Right lobe of liver (tissue), 6 donors: ENCODE results near the gene DYSF. TPM values are rescaled to one million over a fixed set of nuclear protein-coding genes. Genes with fewer than 3 reads are reported as not detected.

Source experiments
- ATAC-seq, 4 donors: fragments of 200-7000 bp; cut with Tn5 transposase; one replicate each; pipeline ENCODE4 v1.9.1; 2020; ENCODE audit warnings: mild to moderate bottlenecking in 4 of 4, moderate library complexity in 4 of 4
- DNase-seq, 3 donors: peaks; one replicate each; pipeline ENCODE4 v3.0.0-alpha.2; 2020
- H3K27ac ChIP-seq, 3 donors: fragments of 200-600 bp; one replicate each; pipeline ENCODE4 v1.8.0; 2022
- H3K27me3 ChIP-seq, 2 donors: fragments of 200-600 bp; one replicate each; pipeline ENCODE4 v1.8.0; 2022
- H3K36me3 ChIP-seq, 4 donors: fragments of 200-600 bp; sonication (generic) in 1 of 4; one replicate each; pipeline versions ENCODE4 v1.5.1 to v1.8.0; 2017 to 2022; ENCODE audit warnings: control low read depth in 1 of 4
- H3K4me1 ChIP-seq, 4 donors: fragments of 200-600 bp; sonication (generic) in 1 of 4; one replicate each; pipeline versions ENCODE4 v1.5.1 to v1.8.0; 2017 to 2022; ENCODE audit warnings: control low read depth in 1 of 4
- H3K4me3 ChIP-seq, 3 donors: fragments of 200-600 bp; one replicate each; pipeline ENCODE4 v1.8.0; 2022
- H3K9me3 ChIP-seq, 4 donors: fragments of 200-600 bp; sonication (generic) in 1 of 4; one replicate each; pipeline versions ENCODE4 v1.5.1 to v1.8.0; 2017 to 2022; ENCODE audit warnings: control low read depth in 1 of 4
- POLR2A ChIP-seq: fragments of 450-650 bp; IDR thresholded peaks from one replicate; pipeline ENCODE4 v1.6.1; 2017; ENCODE audit warnings: antibody characterized with exemption, mild to moderate bottlenecking
- WGBS: methylation state at CpG from one replicate; pipeline ENCODE4 v1.1.6; 2018; ENCODE audit warnings: low coverage, low lambda C conversion rate; ENCODE audit not compliant: insufficient coverage; ENCODE audit errors: missing lambda C conversion rate; 5-methylcytosine and 5-hydroxymethylcytosine counted together
- intact Hi-C, 2 donors: fragments of 100-400 bp; cut with DNase I; formaldehyde crosslinking; loops; one replicate each; pipeline versions ENCODE4 v1.11.2 to v1.14.1; 2022
- total RNA-seq, 6 experiments: library from RNA; depleted of rRNA in 2 of 6; stranded (reverse); fragments of >200 nt in 2 of 6; fragmentation: NEBNext Ultra II Directional in 3 of 6; extraction: Animal tissue kit (Norgen Biotek cat#: 25700) in 3 of 6; gene quantifications; one replicate each; pipeline versions ENCODE4 v1.1.0 to v1.2.4, GENCODE V29; 2016 to 2023
- TF ChIP-seq, protein P1 (sequence below), 4 donors: fragments of 200-600 bp in 3 of 4; fragments of 450-650 bp in 1 of 4; IDR thresholded peaks; one replicate each; pipeline versions ENCODE4 v1.5.1 to v1.8.0; 2016 to 2022; ENCODE audit warnings: antibody characterized with exemption in 4 of 4, mild to moderate bottlenecking in 2 of 4
- donor health status: DM: no; HTN: yes; CAD: no.
- donor health status: DM: no; HTN: no; CAD: no.
- donor health status: DM: no; HTN: no; CAD: no.
- donor health status: DM: no; HTN: yes; CAD: no.
- donor health status: DM: no; HTN: yes; CAD: no.

The DYSF gene
- total RNA-seq, 6 experiments from 2014 or later, result 21.8 to 55.0 (median 32.9) TPM

- WGBS, result no CpG with 5 or more reads among the region's 14 CpGs
- Histone ChIP-seq H3K9me3 (no peaks in the 10 kb centered on the region), H3K27ac (no peak overlapping the region), H3K4me1 (peaks cover 0 to 4% (median 0%) of the 10 kb centered on the region in 4 donors), H3K27me3 (no peaks in the 10 kb centered on the region), H3K4me3 (no peak overlapping the region), H3K36me3 (peaks cover 0 to 8% (median 1%) of the 10 kb centered on the region in 4 donors)
- TF ChIP-seq, protein P1, sequence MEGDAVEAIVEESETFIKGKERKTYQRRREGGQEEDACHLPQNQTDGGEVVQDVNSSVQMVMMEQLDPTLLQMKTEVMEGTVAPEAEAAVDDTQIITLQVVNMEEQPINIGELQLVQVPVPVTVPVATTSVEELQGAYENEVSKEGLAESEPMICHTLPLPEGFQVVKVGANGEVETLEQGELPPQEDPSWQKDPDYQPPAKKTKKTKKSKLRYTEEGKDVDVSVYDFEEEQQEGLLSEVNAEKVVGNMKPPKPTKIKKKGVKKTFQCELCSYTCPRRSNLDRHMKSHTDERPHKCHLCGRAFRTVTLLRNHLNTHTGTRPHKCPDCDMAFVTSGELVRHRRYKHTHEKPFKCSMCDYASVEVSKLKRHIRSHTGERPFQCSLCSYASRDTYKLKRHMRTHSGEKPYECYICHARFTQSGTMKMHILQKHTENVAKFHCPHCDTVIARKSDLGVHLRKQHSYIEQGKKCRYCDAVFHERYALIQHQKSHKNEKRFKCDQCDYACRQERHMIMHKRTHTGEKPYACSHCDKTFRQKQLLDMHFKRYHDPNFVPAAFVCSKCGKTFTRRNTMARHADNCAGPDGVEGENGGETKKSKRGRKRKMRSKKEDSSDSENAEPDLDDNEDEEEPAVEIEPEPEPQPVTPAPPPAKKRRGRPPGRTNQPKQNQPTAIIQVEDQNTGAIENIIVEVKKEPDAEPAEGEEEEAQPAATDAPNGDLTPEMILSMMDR (IDR thresholded peaks at IDR 0.05), result no peak
- TF ChIP-seq POLR2A, result no peak
- intact Hi-C loops, result no loop called here
- DNase-seq (peak in 2 of 3 donors; percentile 45 to 47), ATAC-seq (no peak)
Observed at GRCh38 chr2:71672826-71673795, 219.8 kb downstream of the DYSF start.

- Histone ChIP-seq H3K9me3 (no peaks in the 10 kb centered on the region), H3K36me3 (peaks cover 0 to 8% (median 0%) of the 10 kb centered on the region in 4 donors), H3K27ac (no peak overlapping the region), H3K27me3 (no peaks in the 10 kb centered on the region), H3K4me1 (peaks cover 0 to 3% (median 0%) of the 10 kb centered on the region in 4 donors), H3K4me3 (no peak overlapping the region)
- intact Hi-C loops, result no loop called here
- DNase-seq, result no peak
- TF ChIP-seq, protein P1 (IDR thresholded peaks at IDR 0.05), result no peak
- TF ChIP-seq POLR2A, result no peak
- 90% methylated on average over 5 of the region's 7 CpGs for WGBS
- ATAC-seq, result no peak
Observed at GRCh38 chr2:71674158-71674851, 220.9 kb downstream of the DYSF start.

DNA sequence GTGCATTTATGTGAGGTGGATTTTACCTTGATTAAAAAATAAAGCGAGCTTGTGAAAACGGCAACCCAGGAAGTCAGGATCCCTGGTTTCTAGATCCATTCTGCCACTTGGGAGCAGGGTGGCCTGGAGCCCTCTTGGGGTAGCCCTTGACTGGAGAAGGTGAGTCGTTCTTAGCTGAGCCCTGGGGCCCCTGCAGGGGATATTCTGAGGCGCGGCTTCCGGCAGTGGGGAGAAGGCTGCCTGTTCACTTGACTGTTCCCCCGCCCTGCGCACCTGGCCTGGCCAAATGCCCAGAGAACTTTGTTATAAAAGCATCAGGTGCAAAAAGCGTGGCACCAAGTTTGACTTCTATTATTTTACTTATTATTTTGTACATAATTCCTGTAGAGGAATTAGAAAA is 221.9 kb downstream of the DYSF start:
- 85% methylated on average over 9 of the region's 9 CpGs for WGBS
- intact Hi-C loops, result no loop called here
- H3K27me3 ChIP-seq, result no peaks in the 10 kb centered on the region
- peaks cover 0 to under 1% (median 0%) of the 10 kb centered on the region in 4 donors for H3K36me3 ChIP-seq
- no peak for TF ChIP-seq POLR2A
- TF ChIP-seq, protein P1 (IDR thresholded peaks at IDR 0.05), result no peak
- H3K9me3 ChIP-seq, result no peaks in the 10 kb centered on the region
- no peak for ATAC-seq
- no peak overlapping the region for H3K4me3 ChIP-seq
- H3K27ac ChIP-seq, result no peak overlapping the region
- DNase-seq, result no peak
- no peaks in the 10 kb centered on the region for H3K4me1 ChIP-seq

GRCh38 chr2:71678874-71679273 is 225.5 kb downstream of the DYSF start:
- TF ChIP-seq POLR2A, result no peak
- TF ChIP-seq, protein P1 (IDR thresholded peaks at IDR 0.05), result no peak
- Histone ChIP-seq H3K36me3 (peaks cover 0 to 3% (median 0%) of the 10 kb centered on the region in 4 donors), H3K27me3 (no peaks in the 10 kb centered on the region), H3K9me3 (no peaks in the 10 kb centered on the region), H3K4me3 (no peak overlapping the region), H3K27ac (no peak overlapping the region), H3K4me1 (no peaks in the 10 kb centered on the region)
- ATAC-seq (no peak), DNase-seq (no peak)
- intact Hi-C loops, result no loop called here
- WGBS, result 87% methylated on average over 3 of the region's 6 CpGs
